Stimulated activated CD8-positive, alpha-beta memory T cell treated with anti-CD3 and anti-CD28 coated beads, Interleukin-7, amount 100 ng/mL, for 1 hour (primary cell): ENCODE data around the gene RAB21.
"Not testable (repeated sequence)": the region's sequence is repeated elsewhere in the genome, so short reads cannot be mapped to it uniquely, and the experiment has no call there.

Experiments
- DNase-seq, 2 donors: peaks; one replicate each; pipeline ENCODE4 v3.0.0-alpha.2; 2020; ENCODE audit warnings: low read depth in 2 of 2

RAB21 gene

GRCh38 chr12:71749666-71750065 lies 5.0 kb upstream of the RAB21 start:
- no peak for DNase-seq

GRCh38 chr12:71752891-71753290 lies 1.8 kb upstream of the RAB21 start:
- DNase-seq, result no peak

- peak; percentile 24 to 28 for DNase-seq
These were observed 656 bp downstream of the RAB21 start for GRCh38 chr12:71755146-71755892.

- DNase-seq, result no peak
These were observed 1.5 kb downstream of the RAB21 start for GRCh38 chr12:71756054-71756690.

- no peak for DNase-seq
These were observed 5.3 kb downstream of the RAB21 start for GRCh38 chr12:71759941-71760340.

- no peak for DNase-seq
These were observed 5.8 kb downstream of the RAB21 start for GRCh38 chr12:71760471-71760870.

- not testable (repeated sequence) for DNase-seq
These were observed 6.7 kb downstream of the RAB21 start for GRCh38 chr12:71761354-71761753.

GRCh38 chr12:71763677-71764379 lies 9.2 kb downstream of the RAB21 start:
- DNase-seq, result no peak

GRCh38 chr12:71764587-71765321 lies 10.1 kb downstream of the RAB21 start:
- no peak for DNase-seq

- DNase-seq, result no peak
These were observed 11.5 kb downstream of the RAB21 start for GRCh38 chr12:71766202-71766601.

GRCh38 chr12:71767183-71767582 lies 12.5 kb downstream of the RAB21 start:
- no peak for DNase-seq

- no peak for DNase-seq
These were observed 14.2 kb downstream of the RAB21 start for GRCh38 chr12:71768900-71769299.

- DNase-seq, result no peak
These were observed 16.4 kb downstream of the RAB21 start for GRCh38 chr12:71771069-71771468.

- no peak for DNase-seq
These were observed 18.1 kb downstream of the RAB21 start for GRCh38 chr12:71772735-71773134.

GRCh38 chr12:71780237-71780822 lies 25.7 kb downstream of the RAB21 start:
- DNase-seq, result no peak

- DNase-seq, result no peak
These were observed 27.4 kb downstream of the RAB21 start for GRCh38 chr12:71782017-71782416.

- DNase-seq, result no peak
These were observed 32.2 kb downstream of the RAB21 start for GRCh38 chr12:71786829-71787228.

- DNase-seq, result no peak
These were observed 32.9 kb downstream of the RAB21 start for GRCh38 chr12:71787580-71787979.

- no peak for DNase-seq
These were observed 35.7 kb downstream of the RAB21 start for GRCh38 chr12:71790331-71790730.

- no peak for DNase-seq
These were observed 36.9 kb downstream of the RAB21 start for GRCh38 chr12:71791473-71792150.

- no peak for DNase-seq
These were observed 37.9 kb downstream of the RAB21 start for GRCh38 chr12:71792599-71792998.
